HepG2 (cell line): Measurements from ENCODE around the gene RNF182. TPM values are rescaled to one million over a fixed set of nuclear protein-coding genes. Genes with fewer than 3 reads are reported as not detected.

ENCODE experiments used
- ATAC-seq: fragments of 200-7000 bp; cut with Tn5 transposase; 3 replicates; pipeline ENCODE4 v1.9.1; 2020; ENCODE audit warnings: mild to moderate bottlenecking, moderate library complexity
- BruUV-seq: library from RNA; stranded (reverse); fragments of 400-500 nt; replicated peaks from 2 replicates; lab custom pipeline; 2021; lab: Mats Ljungman, UMichigan
- CTCF ChIA-PET: fragments of 300-600 bp; formaldehyde crosslinking; extraction: SDS; loops from one replicate; lab custom pipeline; 2021; ENCODE audit warnings: low total read pairs, inconsistent platforms, low intra/inter-chr PET ratio; lab: Yijun Ruan, JAX
- POLR2A ChIA-PET: fragments of 350-600 bp; sonication (Branson Sonifier 250); formaldehyde crosslinking; loops from one replicate; lab custom pipeline; 2020; ENCODE audit warnings: antibody characterized with exemption, inconsistent platforms; lab: Yijun Ruan, JAX
- DNase-seq: peaks from one replicate; pipeline ENCODE4 v3.0.0-alpha.2; 2015; ENCODE audit warnings: low spot score
- FAIRE-seq: peaks from 3 replicates; lab custom pipeline; 2011; peaks lifted over from hg19 to GRCh38; lab: Jason Lieb, UNC
- H2AFZ ChIP-seq: one replicate; pipeline ENCODE4 v1.6.1; 2011; ENCODE audit warnings: low read length, inconsistent platforms
- H3K27ac ChIP-seq: fragments of 300-600 bp; 3 replicates; pipeline ENCODE4 v1.8.0; 2011; ENCODE audit warnings: mixed run types, mild to moderate bottlenecking, mixed read lengths, low read length, inconsistent platforms; ENCODE audit not compliant: insufficient read depth; ENCODE audit errors: extremely low read length
- H3K27me3 ChIP-seq, 2 experiments: fragments of 200-600 bp in 1 of 2; 2 replicates in 1 of 2; 3 replicates in 1 of 2; pipeline versions ENCODE4 v1.6.0 to v1.8.0; 2011; ENCODE audit warnings: low read length in 2 of 2, mild to moderate bottlenecking in 2 of 2, moderate library complexity in 2 of 2, inconsistent platforms in 1 of 2; ENCODE audit not compliant: insufficient read depth in 2 of 2, control insufficient read depth in 1 of 2
- H3K36me3 ChIP-seq, 2 experiments: fragments of 200-600 bp in 1 of 2; replicated peaks in 1 of 2; 2 replicates in 1 of 2; 3 replicates in 1 of 2; pipeline versions ENCODE4 v1.5.1 to v1.8.0; 2011; ENCODE audit warnings: low read length in 2 of 2, inconsistent platforms in 1 of 2; ENCODE audit not compliant: insufficient read depth in 2 of 2, control insufficient read depth in 1 of 2
- H3K4me1 ChIP-seq: 2 replicates; pipeline ENCODE4 v1.5.1; 2012; ENCODE audit warnings: low read length, inconsistent platforms; ENCODE audit not compliant: insufficient read depth
- H3K4me2 ChIP-seq: 2 replicates; pipeline ENCODE4 v1.6.0; 2011; ENCODE audit warnings: low read depth, low read length, inconsistent platforms
- H3K4me3 ChIP-seq, 3 experiments: fragments of 200-600 bp in 1 of 3; sonication (generic), shearing (Covaris generic) in 1 of 3; replicated peaks in 1 of 3; 2 replicates each; pipeline ENCODE4 v1.5.1; 2011 to 2016; ENCODE audit warnings: low read length in 3 of 3, inconsistent platforms in 2 of 3, low read depth in 2 of 3, mild to moderate bottlenecking in 2 of 3, control low read depth in 1 of 3, mixed read lengths in 1 of 3; ENCODE audit not compliant: insufficient read depth in 1 of 3
- H3K79me2 ChIP-seq: one replicate; pipeline ENCODE4 v1.6.1; 2011; ENCODE audit warnings: low read length, inconsistent platforms; ENCODE audit not compliant: insufficient read depth
- H3K9ac ChIP-seq: 2 replicates; pipeline ENCODE4 v1.6.0; 2011; ENCODE audit warnings: mild to moderate bottlenecking, low read depth, low read length, inconsistent platforms; ENCODE audit not compliant: insufficient read depth
- H3K9me3 ChIP-seq: 2 replicates; pipeline ENCODE4 v1.5.1; 2012; ENCODE audit warnings: mild to moderate bottlenecking, low read length
- H4K20me1 ChIP-seq: 2 replicates; pipeline ENCODE4 v1.6.0; 2011; ENCODE audit warnings: inconsistent platforms, mild to moderate bottlenecking, low read length, moderate library complexity; ENCODE audit not compliant: insufficient read depth
- HMGXB3 ChIP-seq: sonication (generic); formaldehyde crosslinking; IDR thresholded peaks from 2 replicates; pipeline ENCODE4 v1.4.0; 2020; ENCODE audit warnings: missing genetic modification reagents, borderline replicate concordance
- NAIF1 ChIP-seq: sonication (generic); formaldehyde crosslinking; IDR thresholded peaks from 2 replicates; pipeline ENCODE4 v1.5.0; 2020; ENCODE audit warnings: mild to moderate bottlenecking, missing genetic modification reagents, borderline replicate concordance
- NFE2L1 ChIP-seq: sonication (generic); formaldehyde crosslinking; IDR thresholded peaks from 2 replicates; pipeline ENCODE4 v1.4.0; 2020; ENCODE audit warnings: missing genetic modification reagents, mild to moderate bottlenecking, borderline replicate concordance
- PRDM10 ChIP-seq: sonication (generic); formaldehyde crosslinking; IDR thresholded peaks from 2 replicates; pipeline ENCODE4 v1.4.0; 2020; ENCODE audit warnings: low read depth, missing genetic modification reagents
- SNAPC2 ChIP-seq: sonication (generic); formaldehyde crosslinking; IDR thresholded peaks from 2 replicates; pipeline ENCODE4 v1.8.1; 2022; ENCODE audit warnings: mild to moderate bottlenecking, missing genetic modification reagents
- SRF ChIP-seq: IDR thresholded peaks from 2 replicates; pipeline ENCODE4 v1.6.1; 2011; ENCODE audit warnings: mild to moderate bottlenecking, low read depth, low read length, moderate library complexity
- SRSF1 ChIP-seq: fragments of 200-400 bp; formaldehyde crosslinking; optimal IDR thresholded peaks from 2 replicates; pipeline ENCODE3; 2017; ENCODE audit warnings: mild to moderate bottlenecking, low read depth, low read length, moderate library complexity
- ZNF143 ChIP-seq: sonication (generic); formaldehyde crosslinking; IDR thresholded peaks from 2 replicates; pipeline ENCODE4 v1.4.0; 2020; ENCODE audit warnings: missing genetic modification reagents
- ZNF207 ChIP-seq: fragments of 450-650 bp; IDR thresholded peaks from 2 replicates; pipeline ENCODE4 v1.6.1; 2016; ENCODE audit warnings: antibody characterized with exemption, borderline replicate concordance
- ZNF569 ChIP-seq: sonication (generic); formaldehyde crosslinking; IDR thresholded peaks from 2 replicates; pipeline ENCODE4 v1.5.0; 2020; ENCODE audit warnings: mild to moderate bottlenecking, missing genetic modification reagents, moderate library complexity, borderline replicate concordance
- ZNF788 ChIP-seq: sonication (generic); formaldehyde crosslinking; IDR thresholded peaks from 2 replicates; pipeline ENCODE4 v1.5.0; 2020; ENCODE audit warnings: mild to moderate bottlenecking, missing genetic modification reagents, borderline replicate concordance
- WGBS: methylation state at CpG from one replicate; pipeline ENCODE4 v1.1.6; 2017; ENCODE audit warnings: low lambda C conversion rate; 5-methylcytosine and 5-hydroxymethylcytosine counted together
- in situ Hi-C: cut with HindIII; loops from 2 replicates; pipeline ENCODE4 v1.10.0; 2017; ENCODE audit warnings: low pct_unique_long_range_greater_than_20kb; ENCODE audit not compliant: extremely low pct_ligation_motif_present
- intact Hi-C: fragments of 100-400 bp; cut with micrococcal nuclease; formaldehyde crosslinking; loops from one replicate; pipeline ENCODE4 v1.10.0; 2022; ENCODE audit not compliant: unreplicated experiment
- polyA plus RNA-seq, 8 experiments: library from polyadenylated mRNA; depleted of rRNA in 3 of 8; stranded (reverse) in 7 of 8; unstranded in 1 of 8; fragments of >200 nt; fragmentation: Illumina TruSeq in 4 of 8; extraction: Trizol in 4 of 8; gene quantifications; 2 replicates each; pipeline versions ENCODE4 v1.2.1 to v1.2.3, GENCODE V29; 2011 to 2016; ENCODE audit warnings: low read depth in 4 of 8, missing spikeins in 1 of 8, mixed read lengths in 1 of 8; ENCODE audit not compliant: insufficient read depth in 1 of 8
- total RNA-seq, 5 experiments: library from RNA; depleted of rRNA; stranded (reverse); fragments of >200 nt; fragmentation: Illumina TruSeq; extraction: Trizol; gene quantifications; 2 replicates each; pipeline ENCODE4 v1.2.3, GENCODE V29; 2016; ENCODE audit warnings: low read depth in 1 of 5
- TF ChIP-seq, protein P1 (sequence below): IDR thresholded peaks from 2 replicates; pipeline ENCODE4 v1.6.1; 2016; ENCODE audit warnings: low read depth, control low read depth

The RNF182 gene
- total and polyA plus RNA-seq, 2 of the 13 experiments (the other 11 are each of a cell fraction or from before 2014, with no cell fraction given) = not detected

- FAIRE-seq (no peak), ATAC-seq (no peak), DNase-seq (no peak)
- H3K4me2 ChIP-seq = no peak overlapping the region
- in situ Hi-C loops (no loop called here), intact Hi-C loops (no loop called here)
- H3K36me3 ChIP-seq = no peaks in the 10 kb centered on the region
- ChIA-PET POLR2A (no interaction called here), CTCF (no interaction called here)
- no TSS peak for BruUV-seq
- no peak overlapping the region for H2AFZ ChIP-seq
- peaks cover 0 to 2% of the 10 kb centered on the region in 2 experiments; a peak in 3 of 5 replicates for H3K27me3 ChIP-seq
- H3K4me3 ChIP-seq = no peak overlapping the region
- no peaks in the 10 kb centered on the region for H3K4me1 ChIP-seq
- no peaks in the 10 kb centered on the region for H3K79me2 ChIP-seq
- TF ChIP-seq HMGXB3 (no peak), ZNF788 (CRISPR knock-in tag) (no peak), PRDM10 (CRISPR knock-in tag) (no peak), SRF (no peak), SRSF1 (no peak), NAIF1 (CRISPR knock-in tag) (no peak), SNAPC2 (no peak), ZNF569 (CRISPR knock-in tag) (no peak), NFE2L1 (CRISPR knock-in tag) (no peak), ZNF143 (CRISPR knock-in tag) (no peak), ZNF207 (no peak)
- TF ChIP-seq, protein P1, sequence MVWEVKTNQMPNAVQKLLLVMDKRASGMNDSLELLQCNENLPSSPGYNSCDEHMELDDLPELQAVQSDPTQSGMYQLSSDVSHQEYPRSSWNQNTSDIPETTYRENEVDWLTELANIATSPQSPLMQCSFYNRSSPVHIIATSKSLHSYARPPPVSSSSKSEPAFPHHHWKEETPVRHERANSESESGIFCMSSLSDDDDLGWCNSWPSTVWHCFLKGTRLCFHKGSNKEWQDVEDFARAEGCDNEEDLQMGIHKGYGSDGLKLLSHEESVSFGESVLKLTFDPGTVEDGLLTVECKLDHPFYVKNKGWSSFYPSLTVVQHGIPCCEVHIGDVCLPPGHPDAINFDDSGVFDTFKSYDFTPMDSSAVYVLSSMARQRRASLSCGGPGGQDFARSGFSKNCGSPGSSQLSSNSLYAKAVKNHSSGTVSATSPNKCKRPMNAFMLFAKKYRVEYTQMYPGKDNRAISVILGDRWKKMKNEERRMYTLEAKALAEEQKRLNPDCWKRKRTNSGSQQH (CRISPR knock-in tag) = no peak
- 0% methylated on average over 1 of the region's 1 CpG for WGBS
- no peaks in the 10 kb centered on the region for H3K9me3 ChIP-seq
- no peak overlapping the region for H3K27ac ChIP-seq
- no peaks in the 10 kb centered on the region for H4K20me1 ChIP-seq
- no peak overlapping the region for H3K9ac ChIP-seq
These were observed 8.0 kb downstream of the RNF182 start for GRCh38 chr6:13932785-13933184.
